ENCODE measurements around the gene FETUB.

GRCh38 chr3:186605078-186605477 is 35.1 kb upstream of the FETUB start:
- TF ChIP-seq CTCF (conservative IDR thresholded peaks at IDR 0.05) (no peak), ZFX (IDR thresholded peaks at IDR 0.05) (no peak)

Data from C4-2B (cell line).